CD14-positive monocyte (primary cell): ENCODE data around the gene NAT14. TPM values are rescaled to one million over a fixed set of nuclear protein-coding genes. Genes with fewer than 3 reads are reported as not detected.

Experiments used
- DNase-seq, 3 donors: peaks; one replicate each; pipeline ENCODE4 v3.0.0-alpha.2; 2011 to 2022
- H2AFZ ChIP-seq: 2 replicates; pipeline ENCODE4 v1.6.0; 2012; ENCODE audit warnings: mild to moderate bottlenecking, low read depth, low read length, inconsistent platforms; ENCODE audit not compliant: insufficient read depth, poor library complexity, severe bottlenecking
- H3K27ac ChIP-seq, 2 donors: 1 replicate in 1 of 2; 2 replicates in 1 of 2; pipeline ENCODE4 v1.5.1; 2012 to 2013; ENCODE audit warnings: low read length in 2 of 2, control low read depth in 1 of 2, inconsistent platforms in 1 of 2, low read depth in 1 of 2, mild to moderate bottlenecking in 1 of 2
- H3K27me3 ChIP-seq, 2 donors: one replicate each; pipeline versions ENCODE4 v1.6.0 to v1.6.1; 2011 to 2013; ENCODE audit warnings: low read length in 2 of 2; ENCODE audit not compliant: control insufficient read depth in 2 of 2, insufficient read depth in 2 of 2
- H3K36me3 ChIP-seq, 2 donors: replicated peaks in 1 of 2; 1 replicate in 1 of 2; 2 replicates in 1 of 2; pipeline versions ENCODE4 v1.5.1 to v1.6.1; 2012 to 2013; ENCODE audit warnings: low read length in 2 of 2, control low read depth in 1 of 2, inconsistent platforms in 1 of 2, mild to moderate bottlenecking in 1 of 2; ENCODE audit not compliant: insufficient read depth in 2 of 2, control insufficient read depth in 1 of 2
- H3K4me1 ChIP-seq, 2 donors: 1 replicate in 1 of 2; 2 replicates in 1 of 2; pipeline versions ENCODE4 v1.5.1 to v1.6.1; 2012 to 2013; ENCODE audit warnings: low read length in 2 of 2, control low read depth in 1 of 2, inconsistent platforms in 1 of 2, mild to moderate bottlenecking in 1 of 2, moderate library complexity in 1 of 2; ENCODE audit not compliant: insufficient read depth in 2 of 2, control insufficient read depth in 1 of 2
- H3K4me2 ChIP-seq: replicated peaks from 2 replicates; pipeline ENCODE3; 2012; ENCODE audit warnings: low read length, moderate library complexity, mild to moderate bottlenecking; ENCODE audit not compliant: poor library complexity, severe bottlenecking; ENCODE audit errors: extremely low read depth
- H3K4me3 ChIP-seq, 3 experiments: fragments of 200-600 bp in 1 of 3; sonication (generic) in 1 of 3; replicated peaks in 1 of 3; 1 replicate in 2 of 3; 2 replicates in 1 of 3; pipeline ENCODE4 v1.5.1; 2011 to 2013; ENCODE audit warnings: low read length in 3 of 3, mild to moderate bottlenecking in 3 of 3, control low read depth in 2 of 3, low read depth in 2 of 3, inconsistent platforms in 1 of 3, moderate library complexity in 1 of 3
- H3K79me2 ChIP-seq: 2 replicates; pipeline ENCODE4 v1.6.0; 2012; ENCODE audit warnings: mild to moderate bottlenecking, control low read depth, inconsistent platforms, low read length, moderate library complexity; ENCODE audit not compliant: insufficient read depth
- H3K9ac ChIP-seq: 2 replicates; pipeline ENCODE4 v1.6.0; 2017; ENCODE audit warnings: low read length, mild to moderate bottlenecking; ENCODE audit not compliant: insufficient read depth, poor library complexity, severe bottlenecking
- H3K9me3 ChIP-seq, 2 donors: replicated peaks in 1 of 2; 1 replicate in 1 of 2; 2 replicates in 1 of 2; pipeline versions ENCODE4 v1.5.1 to v1.6.1; 2012 to 2013; ENCODE audit warnings: low read length in 2 of 2, control low read depth in 1 of 2; ENCODE audit not compliant: control insufficient read depth in 1 of 2, insufficient read depth in 1 of 2
- H4K20me1 ChIP-seq: 2 replicates; pipeline ENCODE4 v1.6.0; 2012; ENCODE audit warnings: mild to moderate bottlenecking, low read length, control low read depth, moderate library complexity; ENCODE audit not compliant: insufficient read depth
- H3K27ac Mint-ChIP-seq, 7 donors: one replicate each; pipeline ENCODE4 v1.8.0; 2020; ENCODE audit warnings: mild to moderate bottlenecking in 7 of 7, mixed read lengths in 7 of 7, moderate library complexity in 6 of 7, inconsistent platforms in 2 of 7
- H3K27me3 Mint-ChIP-seq, 3 donors: one replicate each; pipeline ENCODE4 v1.8.0; 2021 to 2022; ENCODE audit warnings: low read depth in 3 of 3, mild to moderate bottlenecking in 3 of 3, mixed read lengths in 3 of 3, moderate library complexity in 3 of 3, inconsistent platforms in 1 of 3
- H3K36me3 Mint-ChIP-seq, 2 donors: one replicate each; pipeline ENCODE4 v1.8.0; 2020; ENCODE audit warnings: mixed read lengths in 2 of 2, inconsistent platforms in 1 of 2, mild to moderate bottlenecking in 1 of 2
- H3K4me1 Mint-ChIP-seq: one replicate; pipeline ENCODE4 v1.8.0; 2020; ENCODE audit warnings: mild to moderate bottlenecking, mixed read lengths
- H3K4me3 Mint-ChIP-seq, 2 donors: one replicate each; pipeline ENCODE4 v1.8.0; 2020; ENCODE audit warnings: mild to moderate bottlenecking in 2 of 2, mixed read lengths in 2 of 2, moderate library complexity in 1 of 2
- H3K9me3 Mint-ChIP-seq, 7 donors: one replicate each; pipeline ENCODE4 v1.8.0; 2020 to 2022; ENCODE audit warnings: mixed read lengths in 7 of 7, mild to moderate bottlenecking in 6 of 7, moderate library complexity in 6 of 7, inconsistent platforms in 2 of 7
- CTCF ChIP-seq: fragments of 200-600 bp; IDR thresholded peaks from one replicate; pipeline ENCODE4 v1.8.0; 2022; ENCODE audit warnings: antibody characterized with exemption, mild to moderate bottlenecking
- WGBS: methylation state at CpG from one replicate; pipeline ENCODE4 v1.1.5; 2013; ENCODE audit warnings: missing lambda C conversion rate; ENCODE audit not compliant: insufficient coverage; 5-methylcytosine and 5-hydroxymethylcytosine counted together
- intact Hi-C, 2 donors: fragments of 100-400 bp; cut with micrococcal nuclease; formaldehyde crosslinking; loops; one replicate each; pipeline versions ENCODE4 v1.15.0 to v1.15.1; 2023
- polyA plus RNA-seq, 3 donors: library from polyadenylated mRNA; depleted of rRNA in 1 of 3; unstranded in 2 of 3; stranded (reverse) in 1 of 3; fragments of 300-500 nt in 2 of 3; fragments of >200 nt in 1 of 3; fragmentation: Illumina TruSeq in 2 of 3; gene quantifications; 1 replicate in 2 of 3; 2 replicates in 1 of 3; pipeline ENCODE4 v1.2.3, GENCODE V29; 2012 to 2021

NAT14 gene
- polyA plus RNA-seq, 3 donors, result 1.5 to 2.2 (median 1.9) TPM

DNA sequence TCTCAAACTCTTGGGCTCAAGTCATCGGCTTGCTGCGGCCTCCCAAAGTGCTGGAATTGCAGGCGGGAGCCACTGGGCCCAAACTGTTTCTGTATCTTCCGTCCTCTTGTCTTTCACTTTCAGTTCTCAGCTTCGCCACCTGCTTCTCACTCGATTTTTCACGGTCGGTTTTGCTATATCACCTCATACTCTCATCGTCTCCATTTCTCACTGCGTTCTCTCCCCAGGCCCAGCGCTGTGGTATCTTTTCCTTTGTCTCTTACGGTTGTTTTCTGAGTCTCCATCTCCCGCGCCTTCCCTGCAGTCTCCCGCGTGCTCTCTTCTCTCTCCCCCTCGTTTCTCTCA, 18.1 kb downstream of the NAT14 start:
- Histone ChIP-seq H3K9ac (no peak overlapping the region), H3K4me3 (peak overlapping the region in 1 of 3 experiments; percentile 77), H3K27ac (no peak overlapping the region), H3K4me2 (peak overlapping the region; percentile 84), H4K20me1 (no peaks in the 10 kb centered on the region), H3K4me1 (peaks cover 5 to 11% of the 10 kb centered on the region in 2 donors), H3K9me3 (no peaks in the 10 kb centered on the region), H2AFZ (peak overlapping the region; percentile 88), H3K79me2 (no peaks in the 10 kb centered on the region), H3K36me3 (no peaks in the 10 kb centered on the region), H3K27me3 (peaks cover 0 to 3% of the 10 kb centered on the region in 2 donors)
- no peak for DNase-seq
- peaks cover 0 to 2% of the 10 kb centered on the region in 2 donors for H3K36me3 Mint-ChIP-seq
- intact Hi-C loops, result loop anchor here (5.0 kb wide), 2 partner anchors 36 to 361 kb away; no protein-coding TSS in a partner anchor
- peaks cover 0 to 16% (median 9%) of the 10 kb centered on the region in 7 donors for H3K9me3 Mint-ChIP-seq
- peak overlapping the region; percentile 80 to 90 for H3K4me3 Mint-ChIP-seq
- H3K27ac Mint-ChIP-seq, result no peak overlapping the region
- no peak for TF ChIP-seq CTCF
- H3K27me3 Mint-ChIP-seq, result peaks cover 5 to 14% (median 11%) of the 10 kb centered on the region in 3 donors
- 76% methylated on average over 17 of the region's 17 CpGs for WGBS
- H3K4me1 Mint-ChIP-seq, result peaks cover 9% of the 10 kb centered on the region

DNA sequence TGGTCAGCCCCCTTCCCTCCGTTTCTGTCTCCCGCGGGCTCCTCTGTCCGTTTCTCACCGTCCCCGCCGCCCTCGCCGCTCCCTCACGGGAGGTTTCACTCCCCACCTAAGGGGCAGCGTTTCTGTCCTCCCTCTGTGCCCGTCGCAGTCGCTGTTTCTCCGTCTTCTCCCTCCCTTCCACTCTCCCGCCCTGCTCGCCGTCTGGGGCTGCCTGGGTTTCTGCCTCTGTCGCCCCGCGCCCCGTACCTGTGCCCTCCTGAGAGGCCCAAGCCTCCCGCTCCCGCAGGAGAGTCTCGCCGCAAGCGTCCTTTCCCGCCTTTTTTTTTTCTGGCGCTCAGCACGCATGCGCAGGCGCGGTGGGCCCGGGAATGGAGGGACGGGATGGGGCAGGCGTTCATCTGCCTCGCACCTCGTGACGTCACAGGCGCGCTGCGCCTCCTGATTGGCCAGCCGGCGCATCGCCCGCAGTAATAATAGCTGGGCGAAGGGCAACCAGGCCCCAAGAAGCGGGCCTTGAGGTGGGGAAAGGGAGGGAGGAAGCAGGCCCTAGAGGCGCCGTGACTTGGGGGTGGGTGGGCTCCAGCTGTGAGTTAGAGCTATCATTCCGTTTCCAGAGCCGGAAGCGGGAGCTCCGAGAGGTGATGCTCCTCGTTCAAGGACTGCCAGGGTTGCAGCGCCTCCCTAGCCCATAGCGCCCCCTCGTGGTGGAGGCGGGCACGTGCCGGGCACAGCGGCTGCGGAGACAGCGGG, 18.7 kb downstream of the NAT14 start:
- H3K4me1 ChIP-seq, result peaks cover 5 to 11% of the 10 kb centered on the region in 2 donors
- Mint-ChIP-seq H3K27me3 (peaks cover 5 to 14% (median 11%) of the 10 kb centered on the region in 3 donors), H3K36me3 (peaks cover 0 to 2% of the 10 kb centered on the region in 2 donors), H3K4me3 (peak overlapping the region; percentile 80 to 90), H3K27ac (peak overlapping the region; percentile 2 to 89 (median 80)), H3K9me3 (peaks cover 0 to 16% (median 9%) of the 10 kb centered on the region in 7 donors), H3K4me1 (peaks cover 9% of the 10 kb centered on the region)
- peak overlapping the region; percentile 88 for H2AFZ ChIP-seq
- peak overlapping the region; percentile 24 to 77 (median 51) for H3K4me3 ChIP-seq
- H3K4me2 ChIP-seq, result peak overlapping the region; percentile 84
- no peaks in the 10 kb centered on the region for H3K36me3 ChIP-seq
- H3K27ac ChIP-seq, result peak overlapping the region; percentile 28 to 48
- H3K79me2 ChIP-seq, result no peaks in the 10 kb centered on the region
- no peaks in the 10 kb centered on the region for H3K9me3 ChIP-seq
- peaks cover 0 to 3% of the 10 kb centered on the region in 2 donors for H3K27me3 ChIP-seq
- intact Hi-C loops, result loop anchor here (5.0 kb wide), 2 partner anchors 36 to 361 kb away; no protein-coding TSS in a partner anchor
- DNase-seq, result peak; percentile 91 to 93 (median 92)
- TF ChIP-seq CTCF, result peak; percentile 100
- H3K9ac ChIP-seq, result no peak overlapping the region
- H4K20me1 ChIP-seq, result no peaks in the 10 kb centered on the region
- WGBS, result 9% methylated on average over 59 of the region's 64 CpGs
